Subcutaneous adipose tissue (tissue), 4 donors: ENCODE data around the gene BTBD8. TPM values are rescaled to one million over a fixed set of nuclear protein-coding genes. Genes with fewer than 3 reads are reported as not detected.

Source experiments
- CTCF ChIP-seq: fragments of 450-650 bp; IDR thresholded peaks from one replicate; pipeline ENCODE4 v1.5.1; 2016; ENCODE audit warnings: low read depth, mild to moderate bottlenecking, control low read depth, antibody characterized with exemption, moderate library complexity
- total RNA-seq, 4 donors: library from RNA; depleted of rRNA; stranded (reverse); fragments of >200 nt; gene quantifications; one replicate each; pipeline ENCODE4 v1.1.0, GENCODE V29; 2016

Gene BTBD8
- total RNA-seq, 4 donors from 2014 or later, result 6.4 to 14.1 (median 12.9) TPM

GRCh38 chr1:92079441-92079840 lies 704 bp upstream of the BTBD8 start:
- no peak for TF ChIP-seq CTCF

DNA sequence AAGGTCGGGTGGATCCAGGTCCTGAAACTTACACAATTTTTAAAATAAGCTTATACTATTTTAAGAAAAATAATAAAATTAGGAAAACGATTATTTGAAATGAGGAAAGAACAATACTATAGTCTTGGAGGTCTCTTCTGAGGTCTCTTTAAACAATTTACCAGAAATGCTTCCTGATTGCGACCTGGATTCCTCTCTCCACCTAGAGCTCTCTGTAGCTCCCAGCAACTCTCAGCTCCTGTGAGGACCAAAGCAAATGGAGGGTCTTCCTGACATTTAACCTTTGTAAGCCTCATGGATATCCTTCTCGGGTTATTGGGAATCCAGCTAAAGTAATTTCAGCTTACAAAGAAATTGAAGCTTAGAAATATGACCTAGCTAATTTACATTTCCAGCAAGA lies 886 bp downstream of the BTBD8 start:
- TF ChIP-seq CTCF, result no peak

GRCh38 chr1:92084651-92085050 lies 4.5 kb downstream of the BTBD8 start:
- no peak for TF ChIP-seq CTCF

DNA sequence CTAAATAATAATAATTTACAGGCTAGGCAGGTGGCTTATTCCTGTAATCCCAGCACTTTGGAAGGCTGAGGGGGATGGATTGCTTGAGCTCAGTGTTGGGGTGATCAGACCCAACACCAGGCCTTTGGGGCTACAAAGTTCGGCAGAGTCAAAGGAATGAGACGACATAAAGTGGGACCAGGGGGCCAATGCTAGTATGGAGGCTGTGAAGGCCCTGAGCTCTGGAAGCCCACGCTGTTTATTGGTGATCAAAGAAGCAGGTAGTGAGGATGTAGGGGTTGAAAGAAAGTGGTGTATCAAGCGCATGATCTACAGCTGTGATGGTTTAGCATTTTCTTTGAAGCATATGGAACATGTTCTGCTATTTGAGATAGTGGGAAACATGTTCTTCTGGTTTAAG lies 5.6 kb downstream of the BTBD8 start:
- TF ChIP-seq CTCF, result no peak

DNA sequence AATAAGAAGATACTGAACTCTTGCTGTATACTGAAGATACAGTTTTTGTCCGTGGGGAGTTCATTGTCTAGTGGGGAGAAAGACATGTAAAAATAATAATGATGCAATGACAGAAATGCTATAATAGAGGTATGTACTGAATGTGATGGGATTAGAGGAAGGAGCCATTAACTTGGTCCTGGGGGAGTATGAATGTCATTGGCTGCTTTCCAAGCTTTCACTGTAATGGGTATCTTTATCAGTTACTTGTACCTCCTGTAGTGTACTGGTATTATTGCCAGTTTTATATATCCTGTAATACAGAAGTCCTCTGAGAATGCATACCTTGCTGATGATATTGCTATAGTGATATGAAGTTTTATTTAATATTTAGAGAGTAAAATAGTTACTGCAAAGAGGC lies 7.4 kb downstream of the BTBD8 start:
- TF ChIP-seq CTCF, result no peak

DNA sequence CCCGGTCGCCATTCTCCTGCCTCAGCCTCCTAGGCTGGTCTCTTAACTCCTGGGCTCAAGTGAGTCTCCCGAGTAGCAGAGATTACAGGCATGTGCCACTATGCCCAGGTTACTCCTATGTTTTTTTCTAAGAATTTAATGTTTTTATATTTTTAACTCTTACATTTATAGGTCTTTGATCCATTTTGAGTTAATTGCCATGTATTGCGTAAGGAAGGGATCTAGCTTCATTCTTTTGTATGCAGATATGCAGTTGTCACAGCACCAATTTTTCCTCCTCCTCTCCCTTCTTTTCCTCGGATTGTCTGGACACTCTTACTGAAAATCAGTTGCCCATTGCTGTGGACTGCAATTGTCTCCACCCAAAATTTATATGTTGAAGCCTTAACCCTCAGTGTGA lies 11.5 kb downstream of the BTBD8 start:
- TF ChIP-seq CTCF, result no peak

- no peak for TF ChIP-seq CTCF
These were observed 13.9 kb downstream of the BTBD8 start for GRCh38 chr1:92094090-92094489.
